Measurements from ENCODE around the gene JAKMIP1.

GRCh38 chr4:6093671-6094070, 106.7 kb downstream of the JAKMIP1 start:
- no peak for TF ChIP-seq CTCF (IDR thresholded peaks at IDR 0.05; ENCODE audit: poor library complexity, severe bottlenecking)
- TF ChIP-seq EP300 (conservative IDR thresholded peaks at IDR 0.05; ENCODE audit: poor library complexity, severe bottlenecking): no peak
- no peak for TF ChIP-seq EZH2 (IDR thresholded peaks at IDR 0.05; ENCODE audit: borderline replicate concordance, insufficient read depth, low read length, poor library complexity, severe bottlenecking)
- no peak for TF ChIP-seq REST (IDR thresholded peaks at IDR 0.05; ENCODE audit: borderline replicate concordance)

Measured in neural cell (in vitro differentiated cells).